Measurements from ENCODE around the gene ACBD3.
"Not testable (repeated sequence)": the region's sequence is repeated elsewhere in the genome, so short reads cannot be mapped to it uniquely, and the experiment has no call there.

ACBD3 gene

GRCh38 chr1:226207048-226207447, 20.5 kb upstream of the ACBD3 start:
- in situ Hi-C loops (cut with HindIII; ENCODE audit: low pct_ligation_motif_present, low sequenced_read_pairs) = no loop called here
- Histone ChIP-seq H3K36me3 (replicated peaks) (no peaks in the 10 kb centered on the region), H3K27ac (no peak overlapping the region), H3K27me3 (replicated peaks) (no peaks in the 10 kb centered on the region), H3K4me3 (ENCODE audit: low read depth, low read length) (no peak overlapping the region)
- no peak for DNase-seq
- TF ChIP-seq CTCF (IDR thresholded peaks at IDR 0.05; ENCODE audit: low read depth, low read length, missing control alignments) = no peak

GRCh38 chr1:226204198-226204597, 17.7 kb upstream of the ACBD3 start:
- no peaks in the 10 kb centered on the region for H3K36me3 ChIP-seq (replicated peaks)
- no peak overlapping the region for H3K27ac ChIP-seq
- TF ChIP-seq CTCF (IDR thresholded peaks at IDR 0.05; ENCODE audit: low read depth, low read length, missing control alignments) = no peak
- DNase-seq = no peak
- no peak overlapping the region for H3K4me3 ChIP-seq (ENCODE audit: low read depth, low read length)
- in situ Hi-C loops (cut with HindIII; ENCODE audit: low pct_ligation_motif_present, low sequenced_read_pairs) = no loop called here
- H3K27me3 ChIP-seq (replicated peaks) = no peaks in the 10 kb centered on the region

DNA sequence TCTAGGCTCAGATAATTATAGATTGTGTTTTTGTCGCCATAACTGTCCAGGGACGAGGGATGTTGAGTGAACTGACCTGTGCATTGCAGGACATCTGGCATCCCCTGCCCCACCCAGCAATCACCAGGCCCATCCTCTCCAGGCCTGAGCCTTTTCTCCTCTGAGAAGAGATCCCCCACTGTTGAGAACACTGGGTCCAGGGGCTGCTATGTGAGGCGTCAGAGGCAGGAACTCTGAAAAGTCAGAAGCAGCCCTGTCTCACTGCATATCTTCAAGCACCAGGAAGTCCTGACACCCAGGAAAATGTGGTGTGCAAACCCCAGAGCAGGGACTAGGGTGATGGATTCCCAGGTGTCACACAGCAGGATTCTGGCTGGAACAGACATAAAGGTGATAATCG, 17.1 kb upstream of the ACBD3 start:
- Histone ChIP-seq H3K4me3 (ENCODE audit: low read depth, low read length) (no peak overlapping the region), H3K27ac (no peak overlapping the region), H3K27me3 (replicated peaks) (no peaks in the 10 kb centered on the region), H3K36me3 (replicated peaks) (no peaks in the 10 kb centered on the region)
- in situ Hi-C loops (cut with HindIII; ENCODE audit: low pct_ligation_motif_present, low sequenced_read_pairs) = no loop called here
- TF ChIP-seq CTCF (IDR thresholded peaks at IDR 0.05; ENCODE audit: low read depth, low read length, missing control alignments) = no peak
- no peak for DNase-seq

DNA sequence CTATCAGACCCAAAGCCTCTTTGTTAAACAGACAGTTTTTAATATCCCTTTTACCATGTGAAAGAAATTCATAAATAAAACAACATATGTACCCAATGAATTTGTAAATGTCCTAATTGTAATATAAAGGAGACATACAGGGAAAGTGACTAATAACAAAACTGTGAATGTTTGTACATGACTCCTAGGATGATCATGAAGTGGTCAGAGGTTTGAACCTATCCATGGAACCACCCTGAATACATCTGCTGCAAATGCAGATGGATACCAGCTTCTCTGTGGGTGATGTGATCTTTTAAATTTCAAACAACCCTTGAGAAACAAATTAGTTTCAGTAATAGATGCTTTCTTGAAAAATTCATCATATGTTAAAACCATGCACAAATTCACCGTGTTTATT, 16.7 kb upstream of the ACBD3 start:
- no peak overlapping the region for H3K4me3 ChIP-seq (ENCODE audit: low read depth, low read length)
- H3K27me3 ChIP-seq (replicated peaks) = no peaks in the 10 kb centered on the region
- H3K27ac ChIP-seq = no peak overlapping the region
- in situ Hi-C loops (cut with HindIII; ENCODE audit: low pct_ligation_motif_present, low sequenced_read_pairs) = no loop called here
- no peak for TF ChIP-seq CTCF (IDR thresholded peaks at IDR 0.05; ENCODE audit: low read depth, low read length, missing control alignments)
- DNase-seq = no peak
- H3K36me3 ChIP-seq (replicated peaks) = no peaks in the 10 kb centered on the region

GRCh38 chr1:226202666-226203065, 16.1 kb upstream of the ACBD3 start:
- in situ Hi-C loops (cut with HindIII; ENCODE audit: low pct_ligation_motif_present, low sequenced_read_pairs); H3K36me3 ChIP-seq (replicated peaks); H3K27ac ChIP-seq; H3K4me3 ChIP-seq (ENCODE audit: low read depth, low read length); H3K27me3 ChIP-seq (replicated peaks); DNase-seq: not testable (repeated sequence)

GRCh38 chr1:226202246-226202645, 15.7 kb upstream of the ACBD3 start:
- Histone ChIP-seq H3K27ac (no peak overlapping the region), H3K27me3 (replicated peaks) (no peaks in the 10 kb centered on the region), H3K4me3 (ENCODE audit: low read depth, low read length) (no peak overlapping the region), H3K36me3 (replicated peaks) (no peaks in the 10 kb centered on the region)
- no peak for DNase-seq
- in situ Hi-C loops (cut with HindIII; ENCODE audit: low pct_ligation_motif_present, low sequenced_read_pairs) = no loop called here
- TF ChIP-seq CTCF (IDR thresholded peaks at IDR 0.05; ENCODE audit: low read depth, low read length, missing control alignments) = no peak
